K562 (cell line): ENCODE data around the gene PTCD3. TPM values are rescaled to one million over a fixed set of nuclear protein-coding genes. Genes with fewer than 3 reads are reported as not detected.

ENCODE experiments used
- ATAC-seq: fragments of 200-7000 bp; cut with Tn5 transposase; 3 replicates; pipeline ENCODE4 v1.9.1; 2020; ENCODE audit warnings: moderate library complexity
- BruUV-seq: library from RNA; stranded (reverse); fragments of 400-500 nt; replicated peaks from 2 replicates; lab custom pipeline; 2021; lab: Mats Ljungman, UMichigan
- CTCF ChIA-PET: fragments of 300-600 bp; formaldehyde crosslinking; extraction: SDS; loops from one replicate; lab custom pipeline; 2021; ENCODE audit warnings: low intra/inter-chr PET ratio; lab: Yijun Ruan, JAX
- POLR2A ChIA-PET: fragments of 300-600, 350-650 bp; sonication (Branson Sonifier 250); formaldehyde crosslinking; extraction: SDS; loops from one replicate; lab custom pipeline; 2021; ENCODE audit warnings: antibody characterized with exemption, inconsistent platforms; lab: Yijun Ruan, JAX
- DNase-seq, 4 experiments: peaks; one replicate each; pipeline versions ENCODE4 v3.0.0 to v3.0.0-alpha.2; 2011 to 2018; ENCODE audit warnings: low spot score in 3 of 4, mixed read lengths in 3 of 4; ENCODE audit errors: extremely low read depth in 1 of 4
- FAIRE-seq: peaks from 2 replicates; lab custom pipeline; 2011; peaks lifted over from hg19 to GRCh38; lab: Jason Lieb, UNC
- H2AFZ ChIP-seq: 2 replicates; pipeline ENCODE4 v1.6.0; 2011; ENCODE audit warnings: low read depth, low read length, control low read depth, inconsistent platforms
- H3K27ac ChIP-seq: fragments of 200-600 bp; 3 replicates; pipeline ENCODE4 v1.8.0; 2011; ENCODE audit warnings: low read depth, mild to moderate bottlenecking, control low read depth, inconsistent platforms, low read length, moderate library complexity, mixed read lengths; ENCODE audit errors: extremely low read depth
- H3K27me3 ChIP-seq, 2 experiments: fragments of 300-600 bp in 1 of 2; 2 replicates in 1 of 2; 3 replicates in 1 of 2; pipeline versions ENCODE4 v1.6.0 to v1.8.0; 2011; ENCODE audit warnings: inconsistent platforms in 2 of 2, low read length in 2 of 2, mild to moderate bottlenecking in 1 of 2, mixed read lengths in 1 of 2, moderate library complexity in 1 of 2; ENCODE audit not compliant: control insufficient read depth in 2 of 2, insufficient read depth in 2 of 2
- H3K36me3 ChIP-seq: fragments of 300-600 bp; 3 replicates; pipeline ENCODE4 v1.8.0; 2011; ENCODE audit warnings: mild to moderate bottlenecking, low read length, inconsistent platforms; ENCODE audit not compliant: control insufficient read depth, insufficient read depth
- H3K4me1 ChIP-seq, 2 experiments: fragments of 200-600 bp in 1 of 2; replicated peaks in 1 of 2; 2 replicates in 1 of 2; 3 replicates in 1 of 2; pipeline versions ENCODE4 v1.5.1 to v1.8.0; 2011; ENCODE audit warnings: inconsistent platforms in 2 of 2, low read length in 2 of 2, mild to moderate bottlenecking in 1 of 2, mixed read lengths in 1 of 2, moderate library complexity in 1 of 2; ENCODE audit not compliant: control insufficient read depth in 2 of 2, insufficient read depth in 2 of 2
- H3K4me2 ChIP-seq: 2 replicates; pipeline ENCODE4 v1.6.1; 2011; ENCODE audit warnings: low read length, control low read depth, inconsistent platforms, mixed read lengths; ENCODE audit not compliant: insufficient read depth
- H3K4me3 ChIP-seq: fragments of 200-600 bp; sonication (generic), shearing (Covaris generic); 2 replicates; pipeline ENCODE4 v1.5.1; 2016; ENCODE audit warnings: control low read depth, inconsistent platforms
- H3K79me2 ChIP-seq: fragments of 200-600 bp; 3 replicates; pipeline ENCODE4 v1.8.0; 2011; ENCODE audit warnings: low read length, inconsistent platforms; ENCODE audit not compliant: control insufficient read depth, insufficient read depth
- H3K9ac ChIP-seq, 2 experiments: 2 replicates each; pipeline versions ENCODE4 v1.6.0 to v1.6.1; 2011; ENCODE audit warnings: low read depth in 2 of 2, low read length in 2 of 2, control low read depth in 1 of 2, inconsistent platforms in 1 of 2, mild to moderate bottlenecking in 1 of 2, mixed read lengths in 1 of 2; ENCODE audit not compliant: insufficient read depth in 1 of 2
- H3K9me1 ChIP-seq: one replicate; pipeline ENCODE4 v1.6.0; 2011; ENCODE audit warnings: inconsistent platforms, mild to moderate bottlenecking, low read length, moderate library complexity; ENCODE audit not compliant: control insufficient read depth, insufficient read depth
- H3K9me3 ChIP-seq: replicated peaks from 2 replicates; pipeline ENCODE4 v1.5.1; 2011; ENCODE audit warnings: low read depth, low read length, inconsistent platforms; ENCODE audit not compliant: control insufficient read depth, insufficient read depth
- H4K20me1 ChIP-seq: replicated peaks from 2 replicates; pipeline ENCODE4 v1.6.1; 2011; ENCODE audit warnings: low read length, inconsistent platforms, mixed read lengths; ENCODE audit not compliant: control insufficient read depth, insufficient read depth
- CBFA2T3 ChIP-seq: fragments of 450-650 bp; IDR thresholded peaks from 2 replicates; pipeline ENCODE4 v1.6.1; 2017
- EGR1 ChIP-seq: fragments of 450-650 bp; conservative IDR thresholded peaks from 2 replicates; pipeline ENCODE4 v1.6.1; 2017; ENCODE audit warnings: mild to moderate bottlenecking
- FOS ChIP-seq: IDR thresholded peaks from 3 replicates; pipeline ENCODE4 v1.6.1; 2011; ENCODE audit not compliant: insufficient read length; ENCODE audit errors: extremely low read depth
- HMGN3 ChIP-seq: IDR thresholded peaks from 2 replicates; pipeline ENCODE4 v1.6.1; 2011; ENCODE audit warnings: borderline replicate concordance, low read depth, mild to moderate bottlenecking, mixed read lengths, low read length; ENCODE audit not compliant: insufficient read length; ENCODE audit errors: extremely low read depth
- SNAPC5 ChIP-seq: fragments of 250-450 bp; sonication (Bioruptor Pico); IDR thresholded peaks from 2 replicates; pipeline ENCODE4 v1.8.0; 2021; ENCODE audit warnings: moderate library complexity, mild to moderate bottlenecking, inconsistent platforms
- STAG1 ChIP-seq: sonication (generic); formaldehyde crosslinking; IDR thresholded peaks from 2 replicates; pipeline ENCODE4 v1.5.0; 2020; ENCODE audit warnings: missing genetic modification reagents, borderline replicate concordance
- ZBTB8A ChIP-seq: fragments of 450-650 bp; IDR thresholded peaks from 2 replicates; pipeline ENCODE4 v1.6.1; 2018; ENCODE audit warnings: mild to moderate bottlenecking, moderate library complexity; ENCODE audit not compliant: partially characterized antibody
- ZNF551 ChIP-seq: fragments of 250-450 bp; sonication (Bioruptor Pico); IDR thresholded peaks from 2 replicates; pipeline ENCODE4 v1.5.0; 2021; ENCODE audit warnings: mild to moderate bottlenecking, moderate library complexity
- WGBS: fragments of 100-300 bp; shearing (Covaris generic); methylation state at CpG from one replicate; pipeline ENCODE4 v1.1.6; 2016; ENCODE audit warnings: low coverage, mixed read lengths; ENCODE audit not compliant: insufficient coverage; ENCODE audit errors: missing lambda C conversion rate; 5-methylcytosine and 5-hydroxymethylcytosine counted together
- in situ Hi-C: fragments of 300-500 bp; cut with MboI; formaldehyde crosslinking; loops from 4 replicates; pipeline ENCODE4 v1.15.0; 2018; ENCODE audit warnings: inconsistent platforms, mixed read lengths
- intact Hi-C: fragments of 100-400 bp; cut with micrococcal nuclease; formaldehyde crosslinking; loops from 2 replicates; pipeline ENCODE4 v1.14.2; 2022
- polyA plus RNA-seq, 8 experiments: library from polyadenylated mRNA; depleted of rRNA in 4 of 8; stranded (reverse) in 5 of 8; unstranded in 3 of 8; fragments of >200 nt; fragmentation: Nextera tagmentation in 2 of 8; fragmentation: Illumina TruSeq in 1 of 8; extraction: Ambion mirVana in 2 of 8; extraction: Trizol in 1 of 8; gene quantifications; 2 replicates each; pipeline versions ENCODE4 v1.2.1 to v1.2.3, GENCODE V29; 2011 to 2014; ENCODE audit warnings: inconsistent platforms in 1 of 8, missing spikeins in 1 of 8
- total RNA-seq, 7 experiments: library from RNA; depleted of rRNA in 6 of 7; stranded (reverse); fragments of >200 nt in 6 of 7; fragmentation: Illumina TruSeq in 2 of 7; extraction: Trizol in 2 of 7; gene quantifications; 2 replicates each; pipeline versions ENCODE4 v1.2.1 to v1.2.3, GENCODE V29; 2011 to 2021; ENCODE audit warnings: low replicate concordance in 1 of 7
- TF ChIP-seq, protein P1 (sequence below): fragments of 250-450 bp; sonication (Bioruptor Pico); IDR thresholded peaks from 2 replicates; pipeline ENCODE4 v1.8.0; 2021; ENCODE audit warnings: mild to moderate bottlenecking, moderate library complexity

The PTCD3 gene
- total and polyA plus RNA-seq, 9 of the 15 experiments (the other 6 are each of a cell fraction or from before 2014, with no cell fraction given): 65.2 to 241 (median 172) TPM

DNA sequence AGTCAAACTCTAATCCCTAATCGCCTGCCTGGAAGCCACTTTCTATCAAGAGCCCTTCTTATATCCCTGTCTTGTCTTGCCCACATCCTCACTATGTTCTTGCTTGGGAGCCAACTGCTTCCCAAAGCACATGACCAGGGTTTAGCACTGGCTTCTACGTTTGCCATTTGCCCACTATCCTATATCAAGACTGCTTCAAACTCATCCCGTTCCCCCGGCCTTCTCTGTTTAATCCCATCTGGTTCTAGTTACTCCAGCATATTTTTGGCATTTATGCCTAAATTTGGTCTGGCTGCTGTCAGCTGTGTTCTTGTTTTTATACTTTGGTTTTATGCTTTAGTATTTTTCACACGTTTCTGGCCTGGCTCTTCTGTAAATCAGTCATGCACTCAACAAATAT lies 40.5 kb upstream of the PTCD3 start (continued):
- TF ChIP-seq, protein P1, sequence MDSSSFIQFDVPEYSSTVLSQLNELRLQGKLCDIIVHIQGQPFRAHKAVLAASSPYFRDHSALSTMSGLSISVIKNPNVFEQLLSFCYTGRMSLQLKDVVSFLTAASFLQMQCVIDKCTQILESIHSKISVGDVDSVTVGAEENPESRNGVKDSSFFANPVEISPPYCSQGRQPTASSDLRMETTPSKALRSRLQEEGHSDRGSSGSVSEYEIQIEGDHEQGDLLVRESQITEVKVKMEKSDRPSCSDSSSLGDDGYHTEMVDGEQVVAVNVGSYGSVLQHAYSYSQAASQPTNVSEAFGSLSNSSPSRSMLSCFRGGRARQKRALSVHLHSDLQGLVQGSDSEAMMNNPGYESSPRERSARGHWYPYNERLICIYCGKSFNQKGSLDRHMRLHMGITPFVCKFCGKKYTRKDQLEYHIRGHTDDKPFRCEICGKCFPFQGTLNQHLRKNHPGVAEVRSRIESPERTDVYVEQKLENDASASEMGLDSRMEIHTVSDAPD (CRISPR knock-in tag): no peak
- TF ChIP-seq FOS (no peak), HMGN3 (no peak), ZBTB8A (no peak), EGR1 (no peak), SNAPC5 (CRISPR knock-in tag) (no peak), STAG1 (CRISPR knock-in tag) (no peak)
- TF ChIP-seq, all 486 proteins: peak for 0

DNA sequence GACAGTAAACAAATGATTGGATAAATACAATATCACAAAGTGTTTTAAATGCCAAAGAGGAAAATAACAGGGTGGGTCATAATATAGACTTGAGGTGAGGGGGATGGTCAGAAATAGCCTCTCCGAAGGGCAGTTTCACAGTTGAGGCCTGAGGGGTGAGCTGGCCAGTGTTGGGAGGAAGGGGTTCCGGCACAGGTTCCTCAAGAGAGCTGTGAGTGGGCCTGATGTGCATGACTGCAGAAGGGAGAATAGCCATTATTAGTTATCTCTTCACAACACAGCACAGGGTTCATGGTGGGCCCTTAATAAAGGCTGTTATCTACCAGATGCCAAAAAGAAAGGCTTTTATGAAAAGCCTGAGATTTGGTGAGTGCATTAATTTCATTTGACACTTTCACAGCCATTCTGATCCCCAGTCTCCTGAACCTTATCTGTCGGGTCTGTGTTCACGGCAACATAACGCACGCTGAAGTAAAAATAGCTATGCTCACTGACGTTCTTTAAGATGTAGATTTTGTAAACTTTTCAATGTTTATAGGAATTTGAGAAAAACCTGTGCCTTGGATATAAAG lies 39.9 kb upstream of the PTCD3 start:
- CTCF ChIA-PET: interaction anchor here (1.1 kb wide), 1 partner anchor 241 kb away, joined by 3 read pairs; no protein-coding TSS in a partner anchor
- POLR2A ChIA-PET: interaction anchor here (1.0 kb wide), 1 partner anchor 22 kb away, joined by 3 read pairs; no protein-coding TSS in a partner anchor
- 76% methylated on average over 7 of the region's 7 CpGs for WGBS
- H3K27ac ChIP-seq: no peak overlapping the region
- H3K9ac ChIP-seq: no peak overlapping the region
- H3K4me2 ChIP-seq: no peak overlapping the region
- no peak for FAIRE-seq
- no peaks in the 10 kb centered on the region for H3K79me2 ChIP-seq
- in situ Hi-C loops: no loop called here
- no peaks in the 10 kb centered on the region for H3K9me1 ChIP-seq
- no peaks in the 10 kb centered on the region for H3K4me1 ChIP-seq
- H4K20me1 ChIP-seq: no peaks in the 10 kb centered on the region
- DNase-seq: no peak
- no peak for TF ChIP-seq ZNF551 (CRISPR knock-in tag)
- peak; percentile 27 for TF ChIP-seq CBFA2T3
- TF ChIP-seq, all 486 proteins: peak for 1
- H3K4me3 ChIP-seq: no peak overlapping the region
- H3K27me3 ChIP-seq: no peaks in the 10 kb centered on the region
- peaks cover 97% of the 10 kb centered on the region for H3K36me3 ChIP-seq
- no peak for ATAC-seq
- H2AFZ ChIP-seq: no peak overlapping the region
- intact Hi-C loops: no loop called here
- BruUV-seq: no TSS peak
- H3K9me3 ChIP-seq: peaks cover 2% of the 10 kb centered on the region; the same call in 1 of the 2 replicates
